ENCODE data around the gene NPIPA5.
"Not testable (repeated sequence)": the region's sequence is repeated elsewhere in the genome, so short reads cannot be mapped to it uniquely, and the experiment has no call there.

Gene NPIPA5

GRCh38 chr16:15393025-15393424 is 14.9 kb upstream of the NPIPA5 start:
- not testable (repeated sequence) for DNase-seq (ENCODE audit: extremely low read depth in 1 of 2, low read depth in 1 of 2)

- not testable (repeated sequence) for DNase-seq (ENCODE audit: extremely low read depth in 1 of 2, low read depth in 1 of 2)
Observed at GRCh38 chr16:15389916-15390315, 11.8 kb upstream of the NPIPA5 start.

- not testable (repeated sequence) for DNase-seq (ENCODE audit: extremely low read depth in 1 of 2, low read depth in 1 of 2)
Observed at GRCh38 chr16:15388060-15388459, 10.0 kb upstream of the NPIPA5 start.

GRCh38 chr16:15382810-15383209 is 4.7 kb upstream of the NPIPA5 start:
- not testable (repeated sequence) for DNase-seq (ENCODE audit: extremely low read depth in 1 of 2, low read depth in 1 of 2)

- not testable (repeated sequence) for DNase-seq (ENCODE audit: extremely low read depth in 1 of 2, low read depth in 1 of 2)
Observed at GRCh38 chr16:15357495-15357894, 20.6 kb downstream of the NPIPA5 start.

GRCh38 chr16:15354846-15355245 is 23.2 kb downstream of the NPIPA5 start:
- DNase-seq (ENCODE audit: extremely low read depth in 1 of 2, low read depth in 1 of 2): not testable (repeated sequence)

GRCh38 chr16:15352852-15353251 is 25.2 kb downstream of the NPIPA5 start:
- DNase-seq (ENCODE audit: extremely low read depth in 1 of 2, low read depth in 1 of 2): not testable (repeated sequence)

- not testable (repeated sequence) for DNase-seq (ENCODE audit: extremely low read depth in 1 of 2, low read depth in 1 of 2)
Observed at GRCh38 chr16:15351745-15352144, 26.3 kb downstream of the NPIPA5 start.

GRCh38 chr16:15351251-15351650 is 26.8 kb downstream of the NPIPA5 start:
- not testable (repeated sequence) for DNase-seq (ENCODE audit: extremely low read depth in 1 of 2, low read depth in 1 of 2)

- DNase-seq (ENCODE audit: extremely low read depth in 1 of 2, low read depth in 1 of 2): not testable (repeated sequence)
Observed at GRCh38 chr16:15348721-15349120, 29.4 kb downstream of the NPIPA5 start.

- not testable (repeated sequence) for DNase-seq (ENCODE audit: extremely low read depth in 1 of 2, low read depth in 1 of 2)
Observed at GRCh38 chr16:15342337-15342736, 35.8 kb downstream of the NPIPA5 start.

- not testable (repeated sequence) for DNase-seq (ENCODE audit: extremely low read depth in 1 of 2, low read depth in 1 of 2)
Observed at GRCh38 chr16:15338986-15339385, 39.1 kb downstream of the NPIPA5 start.

GRCh38 chr16:15337974-15338605 is 40.0 kb downstream of the NPIPA5 start:
- DNase-seq (ENCODE audit: extremely low read depth in 1 of 2, low read depth in 1 of 2): not testable (repeated sequence)

- not testable (repeated sequence) for DNase-seq (ENCODE audit: extremely low read depth in 1 of 2, low read depth in 1 of 2)
Observed at GRCh38 chr16:15335609-15336008, 42.5 kb downstream of the NPIPA5 start.

- not testable (repeated sequence) for DNase-seq (ENCODE audit: extremely low read depth in 1 of 2, low read depth in 1 of 2)
Observed at GRCh38 chr16:15333969-15334368, 44.1 kb downstream of the NPIPA5 start.

- not testable (repeated sequence) for DNase-seq (ENCODE audit: extremely low read depth in 1 of 2, low read depth in 1 of 2)
Observed at GRCh38 chr16:15330978-15331377, 47.1 kb downstream of the NPIPA5 start.

GRCh38 chr16:15324954-15325353 is 53.1 kb downstream of the NPIPA5 start:
- DNase-seq (ENCODE audit: extremely low read depth in 1 of 2, low read depth in 1 of 2): not testable (repeated sequence)

- not testable (repeated sequence) for DNase-seq (ENCODE audit: extremely low read depth in 1 of 2, low read depth in 1 of 2)
Observed at GRCh38 chr16:15323373-15323772, 54.7 kb downstream of the NPIPA5 start.

GRCh38 chr16:15321221-15321620 is 56.9 kb downstream of the NPIPA5 start:
- DNase-seq (ENCODE audit: extremely low read depth in 1 of 2, low read depth in 1 of 2): not testable (repeated sequence)

- DNase-seq (ENCODE audit: extremely low read depth in 1 of 2, low read depth in 1 of 2): not testable (repeated sequence)
Observed at GRCh38 chr16:15314562-15314961, 63.5 kb downstream of the NPIPA5 start.

All from activated CD8-positive, alpha-beta memory T cell treated with anti-CD3 and anti-CD28 coated beads for 1 hour (primary cell).